IMR-90 (cell line): Measurements from ENCODE around the gene WBP1. TPM values are rescaled to one million over a fixed set of nuclear protein-coding genes. Genes with fewer than 3 reads are reported as not detected.

Source experiments
- ATAC-seq: fragments of 200-7000 bp; cut with Tn5 transposase; 2 replicates; pipeline ENCODE4 v1.9.1; 2020; ENCODE audit warnings: low read depth, mild to moderate bottlenecking, moderate library complexity
- BruUV-seq: library from RNA; stranded (reverse); fragments of 400-500 nt; replicated peaks from 2 replicates; lab custom pipeline; 2021; lab: Mats Ljungman, UMichigan
- CTCF ChIA-PET: fragments of 300-600 bp; formaldehyde crosslinking; extraction: SDS; loops from one replicate; lab custom pipeline; 2021; ENCODE audit warnings: antibody characterized with exemption; lab: Yijun Ruan, JAX
- POLR2A ChIA-PET: fragments of 300-600 bp; sonication (Branson Sonifier 250); formaldehyde crosslinking; loops from one replicate; lab custom pipeline; 2022; ENCODE audit warnings: antibody characterized with exemption; ENCODE audit not compliant: unreplicated experiment; lab: Charles Lee
- DNase-seq: peaks from one replicate; pipeline ENCODE4 v3.0.0; 2013
- H2AFZ ChIP-seq: replicated peaks from 2 replicates; pipeline ENCODE3; 2013; ENCODE audit warnings: low read length, mild to moderate bottlenecking; ENCODE audit not compliant: poor library complexity
- H2AK5ac ChIP-seq: 2 replicates; pipeline ENCODE4 v1.6.1; 2013; ENCODE audit warnings: low read depth, low read length, inconsistent platforms
- H2AK9ac ChIP-seq: replicated peaks from 2 replicates; pipeline ENCODE3; 2013; ENCODE audit warnings: mild to moderate bottlenecking, low read depth, low read length, moderate library complexity; ENCODE audit not compliant: poor library complexity
- H2BK120ac ChIP-seq: 2 replicates; pipeline ENCODE4 v1.6.1; 2013; ENCODE audit warnings: low read depth, low read length, inconsistent platforms
- H2BK15ac ChIP-seq: 3 replicates; pipeline ENCODE4 v1.6.1; 2013; ENCODE audit warnings: low read depth, low read length, inconsistent platforms
- H2BK20ac ChIP-seq: 2 replicates; pipeline ENCODE4 v1.6.1; 2013; ENCODE audit warnings: low read depth, mild to moderate bottlenecking, inconsistent platforms, low read length, moderate library complexity
- H2BK5ac ChIP-seq: 2 replicates; pipeline ENCODE4 v1.6.1; 2013; ENCODE audit warnings: mild to moderate bottlenecking, low read depth, low read length, inconsistent platforms; ENCODE audit not compliant: poor library complexity, severe bottlenecking
- H3K14ac ChIP-seq: replicated peaks from 2 replicates; pipeline ENCODE4 v1.6.1; 2013; ENCODE audit warnings: low read depth, low read length, inconsistent platforms
- H3K18ac ChIP-seq: 2 replicates; pipeline ENCODE4 v1.6.1; 2013; ENCODE audit warnings: low read depth, low read length, control low read depth
- H3K23ac ChIP-seq: 2 replicates; pipeline ENCODE4 v1.6.1; 2013; ENCODE audit warnings: low read depth, low read length, inconsistent platforms
- H3K27ac ChIP-seq: 2 replicates; pipeline ENCODE4 v1.5.1; 2013; ENCODE audit warnings: mild to moderate bottlenecking, control low read depth, low read length; ENCODE audit not compliant: insufficient read depth
- H3K27me3 ChIP-seq: 2 replicates; pipeline ENCODE4 v1.6.1; 2013; ENCODE audit warnings: low read length; ENCODE audit not compliant: control insufficient read depth, insufficient read depth
- H3K36me3 ChIP-seq: 2 replicates; pipeline ENCODE4 v1.6.1; 2013; ENCODE audit warnings: low read length, mixed read lengths; ENCODE audit not compliant: control insufficient read depth, insufficient read depth
- H3K4ac ChIP-seq: 2 replicates; pipeline ENCODE4 v1.6.1; 2013; ENCODE audit warnings: low read depth, low read length, inconsistent platforms
- H3K4me1 ChIP-seq: 2 replicates; pipeline ENCODE4 v1.6.1; 2013; ENCODE audit warnings: low read length, mixed read lengths; ENCODE audit not compliant: control insufficient read depth, insufficient read depth
- H3K4me2 ChIP-seq: 2 replicates; pipeline ENCODE4 v1.6.1; 2013; ENCODE audit warnings: low read depth, mild to moderate bottlenecking, control low read depth, low read length, moderate library complexity
- H3K4me3 ChIP-seq: 2 replicates; pipeline ENCODE4 v1.5.1; 2013; ENCODE audit warnings: low read depth, mild to moderate bottlenecking, control low read depth, low read length, moderate library complexity; ENCODE audit not compliant: insufficient read depth
- H3K56ac ChIP-seq: 2 replicates; pipeline ENCODE4 v1.6.1; 2013; ENCODE audit warnings: low read length, inconsistent platforms; ENCODE audit not compliant: insufficient read depth; ENCODE audit errors: extremely low read depth
- H3K79me1 ChIP-seq, 2 experiments: 2 replicates each; pipeline ENCODE4 v1.6.1; 2013; ENCODE audit warnings: low read length in 2 of 2, inconsistent platforms in 1 of 2, low read depth in 1 of 2
- H3K9ac ChIP-seq: 2 replicates; pipeline ENCODE4 v1.6.1; 2013; ENCODE audit warnings: low read depth, low read length, control low read depth
- H3K9me1 ChIP-seq: 2 replicates; pipeline ENCODE4 v1.6.1; 2013; ENCODE audit warnings: low read length, inconsistent platforms; ENCODE audit not compliant: insufficient read depth
- H3K9me3 ChIP-seq: 2 replicates; pipeline ENCODE4 v1.6.1; 2013; ENCODE audit warnings: low read length; ENCODE audit not compliant: control insufficient read depth, insufficient read depth
- H4K20me1 ChIP-seq: 2 replicates; pipeline ENCODE4 v1.6.1; 2013; ENCODE audit warnings: low read length, inconsistent platforms; ENCODE audit not compliant: insufficient read depth
- H4K5ac ChIP-seq: 2 replicates; pipeline ENCODE4 v1.6.1; 2013; ENCODE audit warnings: mild to moderate bottlenecking, low read depth, low read length, control low read depth
- H4K8ac ChIP-seq, 2 experiments: 2 replicates each; pipeline ENCODE4 v1.6.1; 2013; ENCODE audit warnings: low read depth in 2 of 2, low read length in 2 of 2, control low read depth in 1 of 2, inconsistent platforms in 1 of 2
- H4K91ac ChIP-seq: 2 replicates; pipeline ENCODE4 v1.6.1; 2013; ENCODE audit warnings: low read depth, low read length, inconsistent platforms; ENCODE audit not compliant: insufficient read depth
- BHLHE40 ChIP-seq: fragments of 150-350 bp; IDR thresholded peaks from 2 replicates; pipeline ENCODE4 v1.6.1; 2016; ENCODE audit warnings: mild to moderate bottlenecking, low read depth, low read length
- CHD1 ChIP-seq: IDR thresholded peaks from 2 replicates; pipeline ENCODE4 v1.6.1; 2012; ENCODE audit warnings: low read depth, low read length, improper control_type of control experiment
- ELK1 ChIP-seq: fragments of 150-350 bp; IDR thresholded peaks from 2 replicates; pipeline ENCODE4 v1.6.1; 2016; ENCODE audit warnings: low read depth, mild to moderate bottlenecking, low read length, moderate library complexity, borderline replicate concordance
- MXI1 ChIP-seq: IDR thresholded peaks from 2 replicates; pipeline ENCODE4 v1.6.1; 2012; ENCODE audit warnings: low read depth, mild to moderate bottlenecking, low read length, moderate library complexity, borderline replicate concordance
- NFE2L2 ChIP-seq: fragments of 150-350 bp; IDR thresholded peaks from 2 replicates; pipeline ENCODE4 v1.6.1; 2016; ENCODE audit warnings: low read depth, mild to moderate bottlenecking, low read length
- SMC3 ChIP-seq: fragments of 150-350 bp; IDR thresholded peaks from 2 replicates; pipeline ENCODE4 v1.6.1; 2016; ENCODE audit warnings: low read depth, mild to moderate bottlenecking, antibody characterized with exemption, low read length, moderate library complexity
- WGBS, 2 experiments: methylation state at CpG; one replicate each; pipeline versions ENCODE4 v1.1.5 to v1.1.7; 2013; ENCODE audit warnings: missing lambda C conversion rate in 2 of 2; ENCODE audit not compliant: insufficient read length in 1 of 2; ENCODE audit errors: extremely low coverage in 2 of 2; 5-methylcytosine and 5-hydroxymethylcytosine counted together
- dilution Hi-C: fragments of 300-500 bp; cut with HindIII; formaldehyde crosslinking; loops from one replicate; pipeline ENCODE4 v1.14.3; 2018; ENCODE audit warnings: low sequenced_read_pairs; ENCODE audit not compliant: unreplicated experiment
- in situ Hi-C: fragments of 300-500 bp; cut with MboI; formaldehyde crosslinking; loops from 3 replicates; pipeline ENCODE4 v1.14.3; 2019; ENCODE audit warnings: low sequenced_read_pairs, inconsistent platforms, mixed read lengths
- intact Hi-C: fragments of 100-400 bp; cut with micrococcal nuclease; formaldehyde crosslinking; loops from 2 replicates; pipeline ENCODE4 v1.10.0; 2022
- polyA plus RNA-seq, 3 experiments: library from polyadenylated mRNA; depleted of rRNA; stranded (reverse); fragments of >200 nt; gene quantifications; 2 replicates each; pipeline ENCODE4 v1.2.3, GENCODE V29; 2012; ENCODE audit warnings: low replicate concordance in 1 of 3
- total RNA-seq: library from RNA; depleted of rRNA; stranded (reverse); fragments of >200 nt; gene quantifications from 2 replicates; pipeline ENCODE4 v1.2.3, GENCODE V29; 2012
- TF ChIP-seq, protein P1 (sequence below): fragments of 150-350 bp; IDR thresholded peaks from 2 replicates; pipeline ENCODE4 v1.6.1; 2017; ENCODE audit warnings: mild to moderate bottlenecking, antibody characterized with exemption, low read length, low read depth

The WBP1 gene
- total and polyA plus RNA-seq, 2 of the 4 experiments (the other 2 are of a cell fraction), result 22.9 to 78.5 TPM

GRCh38 chr2:74450570-74451190 lies 7.6 kb upstream of the WBP1 start:
- Histone ChIP-seq H2BK120ac (no peak overlapping the region), H3K18ac (no peak overlapping the region), H3K23ac (no peak overlapping the region), H2AK9ac (no peak overlapping the region), H4K20me1 (no peaks in the 10 kb centered on the region), H2BK5ac (no peak overlapping the region), H2AFZ (no peak overlapping the region), H4K8ac (no peak overlapping the region), H3K9me1 (0 out of 2 replicates have a peak, but pooled peaks cover 2% of the 10 kb centered on the region), H2BK20ac (no peak overlapping the region), H3K27me3 (no peaks in the 10 kb centered on the region), H2AK5ac (no peak overlapping the region), H3K9ac (no peak overlapping the region), H3K79me1 (peaks cover 4 to 7% of the 10 kb centered on the region in 2 experiments), H3K4me1 (peaks cover 4% of the 10 kb centered on the region; the same call in 1 of the 2 replicates), H3K4me2 (no peak overlapping the region), H3K27ac (no peak overlapping the region), H3K4me3 (no peak overlapping the region), H3K4ac (no peak overlapping the region), H3K9me3 (no peaks in the 10 kb centered on the region), H3K36me3 (no peaks in the 10 kb centered on the region), H3K56ac (no peak overlapping the region), H4K5ac (no peak overlapping the region), H2BK15ac (no peak overlapping the region), H4K91ac (no peak overlapping the region), H3K14ac (no peak overlapping the region)
- intact Hi-C loops (no loop called here), in situ Hi-C loops (no loop called here), dilution Hi-C loops (no loop called here)
- WGBS, 2 experiments, result no CpG with 5 or more reads among the region's 3 CpGs
- BruUV-seq, result no TSS peak
- DNase-seq (no peak), ATAC-seq (no peak)
- ChIA-PET CTCF (no interaction called here), POLR2A (no interaction called here)
- TF ChIP-seq NFE2L2, result no peak
- TF ChIP-seq, protein P1, sequence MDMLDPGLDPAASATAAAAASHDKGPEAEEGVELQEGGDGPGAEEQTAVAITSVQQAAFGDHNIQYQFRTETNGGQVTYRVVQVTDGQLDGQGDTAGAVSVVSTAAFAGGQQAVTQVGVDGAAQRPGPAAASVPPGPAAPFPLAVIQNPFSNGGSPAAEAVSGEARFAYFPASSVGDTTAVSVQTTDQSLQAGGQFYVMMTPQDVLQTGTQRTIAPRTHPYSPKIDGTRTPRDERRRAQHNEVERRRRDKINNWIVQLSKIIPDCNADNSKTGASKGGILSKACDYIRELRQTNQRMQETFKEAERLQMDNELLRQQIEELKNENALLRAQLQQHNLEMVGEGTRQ, result no peak
- TF ChIP-seq MXI1, result no peak
- no peak for TF ChIP-seq CHD1
- TF ChIP-seq SMC3, result no peak
- TF ChIP-seq ELK1, result no peak
- TF ChIP-seq BHLHE40, result no peak
